NCI-H1105 treated with DMSO at 0.1 percent for 48 hours (cell line): ENCODE results near the gene RASSF4.

Experiments used
- DNase-seq: peaks from one replicate; lab custom pipeline; 2025; lab: John Stamatoyannopoulos, UW

The RASSF4 gene

GRCh38 chr10:44947371-44948152, 12.0 kb upstream of the RASSF4 start:
- DNase-seq, result no peak

GRCh38 chr10:44948642-44949041, 11.0 kb upstream of the RASSF4 start:
- no peak for DNase-seq

- no peak for DNase-seq
Measured at GRCh38 chr10:44949127-44949802, 10.3 kb upstream of the RASSF4 start.

- DNase-seq, result no peak
Measured at GRCh38 chr10:44949915-44950314, 9.7 kb upstream of the RASSF4 start.

- no peak for DNase-seq
Measured at GRCh38 chr10:44950326-44951225, 9.0 kb upstream of the RASSF4 start.

GRCh38 chr10:44951576-44952226, 7.9 kb upstream of the RASSF4 start:
- DNase-seq, result no peak

GRCh38 chr10:44952779-44953231, 6.8 kb upstream of the RASSF4 start:
- DNase-seq, result no peak

GRCh38 chr10:44954042-44954441, 5.6 kb upstream of the RASSF4 start:
- DNase-seq, result no peak

GRCh38 chr10:44954962-44955361, 4.6 kb upstream of the RASSF4 start:
- DNase-seq, result no peak

GRCh38 chr10:44955413-44956070, 4.1 kb upstream of the RASSF4 start:
- DNase-seq, result no peak

GRCh38 chr10:44956226-44956625, 3.4 kb upstream of the RASSF4 start:
- no peak for DNase-seq

GRCh38 chr10:44956717-44957706, 2.6 kb upstream of the RASSF4 start:
- DNase-seq, result no peak

- DNase-seq, result no peak
Measured at GRCh38 chr10:44958196-44958897, 1.3 kb upstream of the RASSF4 start.

- DNase-seq, result no peak
Measured at GRCh38 chr10:44958898-44959246, 730 bp upstream of the RASSF4 start.

- no peak for DNase-seq
Measured at GRCh38 chr10:44960088-44960460, 472 bp downstream of the RASSF4 start.

GRCh38 chr10:44960482-44961229, 1.1 kb downstream of the RASSF4 start:
- no peak for DNase-seq

GRCh38 chr10:44961230-44961571, 1.6 kb downstream of the RASSF4 start:
- no peak for DNase-seq

GRCh38 chr10:44961931-44962750, 2.5 kb downstream of the RASSF4 start:
- DNase-seq, result no peak
